Endothelial cell (in vitro differentiated cells): ENCODE results near the gene BUD23. TPM values are rescaled to one million over a fixed set of nuclear protein-coding genes. Genes with fewer than 3 reads are reported as not detected.

Experiments used
- DNase-seq: peaks from one replicate; pipeline ENCODE4 v3.0.0; 2021; ENCODE audit warnings: low spot score
- H3K27ac Mint-ChIP-seq: one replicate; pipeline ENCODE4 v1.8.0; 2021; ENCODE audit warnings: mixed read lengths, inconsistent platforms; ENCODE audit not compliant: unreplicated experiment
- H3K27me3 Mint-ChIP-seq: one replicate; pipeline ENCODE4 v1.8.0; 2021; ENCODE audit warnings: mild to moderate bottlenecking, moderate library complexity, mixed read lengths, inconsistent platforms; ENCODE audit not compliant: unreplicated experiment
- H3K36me3 Mint-ChIP-seq: one replicate; pipeline ENCODE4 v1.8.0; 2021; ENCODE audit warnings: mild to moderate bottlenecking, low read depth, mixed read lengths, inconsistent platforms; ENCODE audit not compliant: unreplicated experiment
- H3K4me1 Mint-ChIP-seq: one replicate; pipeline ENCODE4 v1.8.0; 2021; ENCODE audit warnings: mild to moderate bottlenecking, mixed read lengths, inconsistent platforms; ENCODE audit not compliant: unreplicated experiment
- H3K4me3 Mint-ChIP-seq: one replicate; pipeline ENCODE4 v1.8.0; 2021; ENCODE audit warnings: mild to moderate bottlenecking, mixed read lengths, inconsistent platforms; ENCODE audit not compliant: unreplicated experiment
- H3K9me3 Mint-ChIP-seq: one replicate; pipeline ENCODE4 v1.8.0; 2021; ENCODE audit warnings: mixed read lengths, inconsistent platforms; ENCODE audit not compliant: unreplicated experiment
- CTCF ChIP-seq: fragments of 200-600 bp; sonication (generic); IDR thresholded peaks from one replicate; pipeline ENCODE4 v1.5.0; 2021; ENCODE audit warnings: antibody characterized with exemption; ENCODE audit not compliant: unreplicated experiment
- total RNA-seq: library from RNA; stranded (reverse); fragmentation: NEBNext Ultra II Directional; extraction: Animal tissue kit (Norgen Biotek cat#: 25700); gene quantifications from one replicate; pipeline ENCODE4 v1.2.1, GENCODE V29; 2021; ENCODE audit not compliant: unreplicated experiment

The BUD23 gene
- total RNA-seq, 1 donor from 2014 or later = 50.6 TPM

GRCh38 chr7:73740771-73741170 lies 57.4 kb downstream of the BUD23 start:
- Mint-ChIP-seq H3K27ac (no peak overlapping the region), H3K36me3 (no peaks in the 10 kb centered on the region), H3K4me3 (no peak overlapping the region), H3K27me3 (peaks cover 8% of the 10 kb centered on the region), H3K4me1 (peaks cover 14% of the 10 kb centered on the region), H3K9me3 (no peaks in the 10 kb centered on the region)
- no peak for DNase-seq
- no peak for TF ChIP-seq CTCF

- no peak overlapping the region for H3K27ac Mint-ChIP-seq
- H3K27me3 Mint-ChIP-seq = peaks cover 12% of the 10 kb centered on the region
- no peak overlapping the region for H3K4me3 Mint-ChIP-seq
- H3K36me3 Mint-ChIP-seq = no peaks in the 10 kb centered on the region
- peaks cover 14% of the 10 kb centered on the region for H3K4me1 Mint-ChIP-seq
- no peak for TF ChIP-seq CTCF
- H3K9me3 Mint-ChIP-seq = no peaks in the 10 kb centered on the region
- no peak for DNase-seq
These were observed 58.2 kb downstream of the BUD23 start for GRCh38 chr7:73741600-73741999.

- Mint-ChIP-seq H3K4me3 (no peak overlapping the region), H3K36me3 (no peaks in the 10 kb centered on the region), H3K27ac (peak overlapping the region; percentile 13), H3K9me3 (no peaks in the 10 kb centered on the region), H3K4me1 (peaks cover 14% of the 10 kb centered on the region), H3K27me3 (peaks cover 12% of the 10 kb centered on the region)
- no peak for TF ChIP-seq CTCF
- no peak for DNase-seq
These were observed 58.9 kb downstream of the BUD23 start for GRCh38 chr7:73742338-73742752.

GRCh38 chr7:73742753-73743641 lies 59.6 kb downstream of the BUD23 start:
- TF ChIP-seq CTCF = no peak
- H3K36me3 Mint-ChIP-seq = no peaks in the 10 kb centered on the region
- DNase-seq = peak; percentile 64
- H3K27me3 Mint-ChIP-seq = peaks cover 12% of the 10 kb centered on the region
- peaks cover 14% of the 10 kb centered on the region for H3K4me1 Mint-ChIP-seq
- H3K9me3 Mint-ChIP-seq = no peaks in the 10 kb centered on the region
- no peak overlapping the region for H3K4me3 Mint-ChIP-seq
- H3K27ac Mint-ChIP-seq = peak overlapping the region; percentile 80

GRCh38 chr7:73746378-73746777 lies 63.0 kb downstream of the BUD23 start:
- H3K27me3 Mint-ChIP-seq = peaks cover 9% of the 10 kb centered on the region
- H3K4me3 Mint-ChIP-seq = no peak overlapping the region
- peaks cover 18% of the 10 kb centered on the region for H3K4me1 Mint-ChIP-seq
- H3K9me3 Mint-ChIP-seq = no peaks in the 10 kb centered on the region
- DNase-seq = no peak
- no peak for TF ChIP-seq CTCF
- no peaks in the 10 kb centered on the region for H3K36me3 Mint-ChIP-seq
- H3K27ac Mint-ChIP-seq = no peak overlapping the region
